Ovary (tissue), 3 donors: ENCODE results near the gene CHGA.

Experiments
- POLR2A ChIP-seq: fragments of 450-650 bp; IDR thresholded peaks from one replicate; pipeline ENCODE4 v1.6.1; 2017; ENCODE audit warnings: antibody characterized with exemption, mild to moderate bottlenecking, moderate library complexity
- TF ChIP-seq, protein P1 (sequence below), 3 donors: fragments of 450-650 bp in 2 of 3; fragments of 200-600 bp in 1 of 3; IDR thresholded peaks; one replicate each; pipeline versions ENCODE4 v1.5.1 to v1.8.0; 2016 to 2022; ENCODE audit warnings: antibody characterized with exemption in 3 of 3, mild to moderate bottlenecking in 1 of 3
- donor health status: DM: no; HTN: no; CAD: no.

DNA sequence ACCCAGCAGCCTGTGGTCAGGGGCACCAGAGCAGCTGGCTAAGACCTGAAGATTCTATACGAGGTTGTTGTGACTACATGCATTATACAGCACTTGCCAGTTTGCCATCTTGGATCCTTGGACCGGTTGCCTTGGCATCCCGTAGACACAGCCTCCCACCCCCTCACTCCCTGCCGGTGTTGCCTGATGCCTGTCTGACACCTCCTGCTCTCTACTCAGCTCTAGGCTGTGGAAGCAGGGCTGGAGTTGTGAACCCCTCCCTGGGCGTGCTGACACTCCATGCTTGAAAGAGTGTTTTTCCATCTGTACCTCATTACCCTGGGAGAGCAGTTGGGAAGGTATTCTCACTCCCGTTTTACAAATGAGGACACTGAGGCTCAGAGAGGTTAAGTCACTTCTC, 2.5 kb downstream of the CHGA start:
- TF ChIP-seq POLR2A = no peak
- TF ChIP-seq, protein P1, sequence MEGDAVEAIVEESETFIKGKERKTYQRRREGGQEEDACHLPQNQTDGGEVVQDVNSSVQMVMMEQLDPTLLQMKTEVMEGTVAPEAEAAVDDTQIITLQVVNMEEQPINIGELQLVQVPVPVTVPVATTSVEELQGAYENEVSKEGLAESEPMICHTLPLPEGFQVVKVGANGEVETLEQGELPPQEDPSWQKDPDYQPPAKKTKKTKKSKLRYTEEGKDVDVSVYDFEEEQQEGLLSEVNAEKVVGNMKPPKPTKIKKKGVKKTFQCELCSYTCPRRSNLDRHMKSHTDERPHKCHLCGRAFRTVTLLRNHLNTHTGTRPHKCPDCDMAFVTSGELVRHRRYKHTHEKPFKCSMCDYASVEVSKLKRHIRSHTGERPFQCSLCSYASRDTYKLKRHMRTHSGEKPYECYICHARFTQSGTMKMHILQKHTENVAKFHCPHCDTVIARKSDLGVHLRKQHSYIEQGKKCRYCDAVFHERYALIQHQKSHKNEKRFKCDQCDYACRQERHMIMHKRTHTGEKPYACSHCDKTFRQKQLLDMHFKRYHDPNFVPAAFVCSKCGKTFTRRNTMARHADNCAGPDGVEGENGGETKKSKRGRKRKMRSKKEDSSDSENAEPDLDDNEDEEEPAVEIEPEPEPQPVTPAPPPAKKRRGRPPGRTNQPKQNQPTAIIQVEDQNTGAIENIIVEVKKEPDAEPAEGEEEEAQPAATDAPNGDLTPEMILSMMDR (IDR thresholded peaks at IDR 0.05) = no peak
